GM19238 (cell line): Measurements from ENCODE around the gene POLD2.
"Not testable (repeated sequence)": the region's sequence is repeated elsewhere in the genome, so short reads cannot be mapped to it uniquely, and the experiment has no call there.

Experiments used
- DNase-seq: peaks from one replicate; pipeline ENCODE4 v3.0.0; 2011; ENCODE audit warnings: low spot score; ENCODE audit not compliant: insufficient read length

The POLD2 gene

GRCh38 chr7:44139311-44140010 lies 16.1 kb upstream of the POLD2 start:
- DNase-seq, result no peak

GRCh38 chr7:44138698-44139097 lies 15.3 kb upstream of the POLD2 start:
- DNase-seq, result no peak

GRCh38 chr7:44136731-44137130 lies 13.4 kb upstream of the POLD2 start:
- DNase-seq, result no peak

- DNase-seq, result no peak
Observed at GRCh38 chr7:44134943-44135628, 11.7 kb upstream of the POLD2 start.

GRCh38 chr7:44133295-44133694 lies 9.9 kb upstream of the POLD2 start:
- no peak for DNase-seq

- DNase-seq, result no peak
Observed at GRCh38 chr7:44132039-44132438, 8.7 kb upstream of the POLD2 start.

- no peak for DNase-seq
Observed at GRCh38 chr7:44131173-44132029, 8.1 kb upstream of the POLD2 start.

GRCh38 chr7:44128721-44129582 lies 5.6 kb upstream of the POLD2 start:
- DNase-seq, result no peak

GRCh38 chr7:44127161-44127560 lies 3.8 kb upstream of the POLD2 start:
- DNase-seq, result no peak

GRCh38 chr7:44126574-44126973 lies 3.2 kb upstream of the POLD2 start:
- DNase-seq, result not testable (repeated sequence)

GRCh38 chr7:44124822-44125202 lies 1.5 kb upstream of the POLD2 start:
- DNase-seq, result no peak

GRCh38 chr7:44122529-44122928 lies 819 bp downstream of the POLD2 start:
- DNase-seq, result no peak

GRCh38 chr7:44121761-44122420 lies 1.5 kb downstream of the POLD2 start:
- no peak for DNase-seq

GRCh38 chr7:44120395-44120794 lies 3.0 kb downstream of the POLD2 start:
- DNase-seq, result no peak

GRCh38 chr7:44119829-44120380 lies 3.4 kb downstream of the POLD2 start:
- DNase-seq, result no peak

GRCh38 chr7:44117801-44118429 lies 5.4 kb downstream of the POLD2 start:
- DNase-seq, result no peak

GRCh38 chr7:44116789-44117666 lies 6.3 kb downstream of the POLD2 start:
- DNase-seq, result no peak

- DNase-seq, result no peak
Observed at GRCh38 chr7:44116087-44116788, 7.1 kb downstream of the POLD2 start.
